ENCODE results near the gene ARPIN.

DNA sequence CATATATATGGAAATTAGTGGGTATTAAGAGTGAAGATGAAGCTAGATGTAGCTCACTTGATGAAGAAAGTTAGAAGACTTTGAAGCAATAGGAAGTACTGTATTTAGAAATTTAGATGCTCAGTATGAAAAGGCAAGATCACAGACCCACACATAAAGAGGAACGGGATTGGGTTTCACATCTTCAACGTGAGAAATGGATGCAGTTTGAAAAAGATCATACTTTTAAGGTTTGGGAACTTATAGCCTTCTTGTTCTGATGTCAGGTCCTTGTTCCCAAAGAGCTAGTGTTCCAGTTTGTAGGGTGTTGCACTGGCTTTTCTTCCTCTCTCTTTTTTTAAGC is 35.7 kb downstream of the ARPIN start:
- TF ChIP-seq, protein P1, sequence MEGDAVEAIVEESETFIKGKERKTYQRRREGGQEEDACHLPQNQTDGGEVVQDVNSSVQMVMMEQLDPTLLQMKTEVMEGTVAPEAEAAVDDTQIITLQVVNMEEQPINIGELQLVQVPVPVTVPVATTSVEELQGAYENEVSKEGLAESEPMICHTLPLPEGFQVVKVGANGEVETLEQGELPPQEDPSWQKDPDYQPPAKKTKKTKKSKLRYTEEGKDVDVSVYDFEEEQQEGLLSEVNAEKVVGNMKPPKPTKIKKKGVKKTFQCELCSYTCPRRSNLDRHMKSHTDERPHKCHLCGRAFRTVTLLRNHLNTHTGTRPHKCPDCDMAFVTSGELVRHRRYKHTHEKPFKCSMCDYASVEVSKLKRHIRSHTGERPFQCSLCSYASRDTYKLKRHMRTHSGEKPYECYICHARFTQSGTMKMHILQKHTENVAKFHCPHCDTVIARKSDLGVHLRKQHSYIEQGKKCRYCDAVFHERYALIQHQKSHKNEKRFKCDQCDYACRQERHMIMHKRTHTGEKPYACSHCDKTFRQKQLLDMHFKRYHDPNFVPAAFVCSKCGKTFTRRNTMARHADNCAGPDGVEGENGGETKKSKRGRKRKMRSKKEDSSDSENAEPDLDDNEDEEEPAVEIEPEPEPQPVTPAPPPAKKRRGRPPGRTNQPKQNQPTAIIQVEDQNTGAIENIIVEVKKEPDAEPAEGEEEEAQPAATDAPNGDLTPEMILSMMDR (IDR thresholded peaks at IDR 0.05; ENCODE audit: low read depth, low read length) = no peak
- no peak for TF ChIP-seq POLR2A (IDR thresholded peaks at IDR 0.05; ENCODE audit: extremely low read depth, insufficient read length)
- TF ChIP-seq, protein P2, sequence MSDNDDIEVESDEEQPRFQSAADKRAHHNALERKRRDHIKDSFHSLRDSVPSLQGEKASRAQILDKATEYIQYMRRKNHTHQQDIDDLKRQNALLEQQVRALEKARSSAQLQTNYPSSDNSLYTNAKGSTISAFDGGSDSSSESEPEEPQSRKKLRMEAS (IDR thresholded peaks at IDR 0.05; ENCODE audit: low read depth, low read length) = no peak
- TF ChIP-seq MYC (IDR thresholded peaks at IDR 0.05; ENCODE audit: low read depth, low read length) = no peak

Measured in NB4 (cell line).